ENCODE results near the gene PRKCB. TPM values are rescaled to one million over a fixed set of nuclear protein-coding genes. Genes with fewer than 3 reads are reported as not detected.

PRKCB gene
- total and polyA plus RNA-seq, 2 of the 8 experiments (the other 6 are each of a cell fraction or from before 2014, with no cell fraction given): 7.1 to 12.1 TPM

- TF ChIP-seq PHF8 (conservative IDR thresholded peaks at IDR 0.05; ENCODE audit: low read depth, low read length): no peak
- TF ChIP-seq POLR2A (IDR thresholded peaks at IDR 0.05; ENCODE audit: control extremely low read depth in 1 of 2, low read depth in 2 of 2, low read length in 2 of 2): no peak
- no peak for TF ChIP-seq SIRT6 (IDR thresholded peaks at IDR 0.05; ENCODE audit: low read length)
- no peak for TF ChIP-seq POLR2AphosphoS5 (IDR thresholded peaks at IDR 0.05; ENCODE audit: low read depth, low read length)
- TF ChIP-seq SIX5 (IDR thresholded peaks at IDR 0.05; ENCODE audit: low read depth, low read length): no peak
- TF ChIP-seq NANOG (IDR thresholded peaks at IDR 0.05; ENCODE audit: insufficient read depth, low read depth, low read length, poor library complexity, severe bottlenecking): peak; percentile 99
- TF ChIP-seq CHD1 (IDR thresholded peaks at IDR 0.05; ENCODE audit: low read depth, low read length): no peak
- no peak for TF ChIP-seq KDM1A (IDR thresholded peaks at IDR 0.05; ENCODE audit: borderline replicate concordance, low read length)
- TF ChIP-seq RFX5 (IDR thresholded peaks at IDR 0.05; ENCODE audit: borderline replicate concordance, low read depth, low read length): no peak
- TF ChIP-seq SAP30 (IDR thresholded peaks at IDR 0.05; ENCODE audit: insufficient read depth, insufficient replicate concordance, low read length): no peak
- TF ChIP-seq KDM4A (IDR thresholded peaks at IDR 0.05; ENCODE audit: low read depth, low read length, severe bottlenecking): no peak
- no peak for TF ChIP-seq JUND (IDR thresholded peaks at IDR 0.05; ENCODE audit: low read length)
- TF ChIP-seq RXRA (IDR thresholded peaks at IDR 0.05; ENCODE audit: insufficient read depth, low read depth, low read length): no peak
- TF ChIP-seq CREB1 (IDR thresholded peaks at IDR 0.05): no peak
- peak in 1 of 2 experiments; percentile 6; a peak in 1 of 4 replicates for TF ChIP-seq HDAC2 (IDR thresholded peaks at IDR 0.05; ENCODE audit: borderline replicate concordance in 1 of 2, low read depth in 2 of 2, low read length in 2 of 2)
- no peak for TF ChIP-seq TCF12 (IDR thresholded peaks at IDR 0.05; ENCODE audit: low read depth, low read length)
- no peak for TF ChIP-seq FOSL1 (IDR thresholded peaks at IDR 0.05; ENCODE audit: insufficient read depth, low read depth, low read length)
- no peak for TF ChIP-seq NRF1 (IDR thresholded peaks at IDR 0.05; ENCODE audit: low read depth, low read length)
Observed at GRCh38 chr16:23786964-23787561, 48.7 kb upstream of the PRKCB start (continued).
